VCaP (cell line): Measurements from ENCODE around the gene COL5A1.
"Not testable (repeated sequence)": the region's sequence is repeated elsewhere in the genome, so short reads cannot be mapped to it uniquely, and the experiment has no call there.

Experiments
- H3K27ac ChIP-seq: fragments of 450-650 bp; 2 replicates; pipeline ENCODE4 v1.5.1; 2017
- CTCF ChIP-seq: fragments of 450-650 bp; conservative IDR thresholded peaks from 2 replicates; pipeline ENCODE4 v1.5.1; 2017; ENCODE audit warnings: mild to moderate bottlenecking, moderate library complexity

The COL5A1 gene

GRCh38 chr9:134680393-134681060 lies 38.9 kb downstream of the COL5A1 start:
- H3K27ac ChIP-seq, result no peak overlapping the region
- TF ChIP-seq CTCF, result no peak

- H3K27ac ChIP-seq, result no peak overlapping the region
- TF ChIP-seq CTCF, result no peak
These were observed 39.6 kb downstream of the COL5A1 start for GRCh38 chr9:134681061-134681661.

GRCh38 chr9:134682026-134682425 lies 40.4 kb downstream of the COL5A1 start:
- no peak for TF ChIP-seq CTCF

GRCh38 chr9:134682651-134683364 lies 41.2 kb downstream of the COL5A1 start:
- no peak for TF ChIP-seq CTCF
- no peak overlapping the region for H3K27ac ChIP-seq

More at GRCh38 chr9:134682026-134682425, 40.4 kb downstream of the COL5A1 start:
- H3K27ac ChIP-seq, result no peak overlapping the region

- no peak for TF ChIP-seq CTCF
- H3K27ac ChIP-seq, result no peak overlapping the region
These were observed 42.2 kb downstream of the COL5A1 start for GRCh38 chr9:134683714-134684374.

- no peak for TF ChIP-seq CTCF
- no peak overlapping the region for H3K27ac ChIP-seq
These were observed 42.7 kb downstream of the COL5A1 start for GRCh38 chr9:134684375-134684723.

- H3K27ac ChIP-seq, result not testable (repeated sequence)
These were observed 43.3 kb downstream of the COL5A1 start for GRCh38 chr9:134684941-134685340.
